K562 (cell line): ENCODE data around the gene C9orf50. TPM values are rescaled to one million over a fixed set of nuclear protein-coding genes. Genes with fewer than 3 reads are reported as not detected.

Experiments used
- ATAC-seq: fragments of 200-7000 bp; cut with Tn5 transposase; 3 replicates; pipeline ENCODE4 v1.9.1; 2020; ENCODE audit warnings: moderate library complexity
- BruUV-seq: library from RNA; stranded (reverse); fragments of 400-500 nt; replicated peaks from 2 replicates; lab custom pipeline; 2021; lab: Mats Ljungman, UMichigan
- CTCF ChIA-PET: fragments of 300-600 bp; formaldehyde crosslinking; extraction: SDS; loops from one replicate; lab custom pipeline; 2021; ENCODE audit warnings: low intra/inter-chr PET ratio; lab: Yijun Ruan, JAX
- POLR2A ChIA-PET: fragments of 300-600, 350-650 bp; sonication (Branson Sonifier 250); formaldehyde crosslinking; extraction: SDS; loops from one replicate; lab custom pipeline; 2021; ENCODE audit warnings: antibody characterized with exemption, inconsistent platforms; lab: Yijun Ruan, JAX
- DNase-seq, 4 experiments: peaks; one replicate each; pipeline versions ENCODE4 v3.0.0 to v3.0.0-alpha.2; 2011 to 2018; ENCODE audit warnings: low spot score in 3 of 4, mixed read lengths in 3 of 4; ENCODE audit errors: extremely low read depth in 1 of 4
- FAIRE-seq: peaks from 2 replicates; lab custom pipeline; 2011; peaks lifted over from hg19 to GRCh38; lab: Jason Lieb, UNC
- H2AFZ ChIP-seq: 2 replicates; pipeline ENCODE4 v1.6.0; 2011; ENCODE audit warnings: low read depth, low read length, control low read depth, inconsistent platforms
- H3K27ac ChIP-seq: fragments of 200-600 bp; 3 replicates; pipeline ENCODE4 v1.8.0; 2011; ENCODE audit warnings: low read depth, mild to moderate bottlenecking, control low read depth, inconsistent platforms, low read length, moderate library complexity, mixed read lengths; ENCODE audit errors: extremely low read depth
- H3K27me3 ChIP-seq, 2 experiments: fragments of 300-600 bp in 1 of 2; 2 replicates in 1 of 2; 3 replicates in 1 of 2; pipeline versions ENCODE4 v1.6.0 to v1.8.0; 2011; ENCODE audit warnings: inconsistent platforms in 2 of 2, low read length in 2 of 2, mild to moderate bottlenecking in 1 of 2, mixed read lengths in 1 of 2, moderate library complexity in 1 of 2; ENCODE audit not compliant: control insufficient read depth in 2 of 2, insufficient read depth in 2 of 2
- H3K36me3 ChIP-seq: fragments of 300-600 bp; 3 replicates; pipeline ENCODE4 v1.8.0; 2011; ENCODE audit warnings: mild to moderate bottlenecking, low read length, inconsistent platforms; ENCODE audit not compliant: control insufficient read depth, insufficient read depth
- H3K4me1 ChIP-seq, 2 experiments: fragments of 200-600 bp in 1 of 2; replicated peaks in 1 of 2; 2 replicates in 1 of 2; 3 replicates in 1 of 2; pipeline versions ENCODE4 v1.5.1 to v1.8.0; 2011; ENCODE audit warnings: inconsistent platforms in 2 of 2, low read length in 2 of 2, mild to moderate bottlenecking in 1 of 2, mixed read lengths in 1 of 2, moderate library complexity in 1 of 2; ENCODE audit not compliant: control insufficient read depth in 2 of 2, insufficient read depth in 2 of 2
- H3K4me2 ChIP-seq: 2 replicates; pipeline ENCODE4 v1.6.1; 2011; ENCODE audit warnings: low read length, control low read depth, inconsistent platforms, mixed read lengths; ENCODE audit not compliant: insufficient read depth
- H3K4me3 ChIP-seq: fragments of 200-600 bp; sonication (generic), shearing (Covaris generic); 2 replicates; pipeline ENCODE4 v1.5.1; 2016; ENCODE audit warnings: control low read depth, inconsistent platforms
- H3K79me2 ChIP-seq: fragments of 200-600 bp; 3 replicates; pipeline ENCODE4 v1.8.0; 2011; ENCODE audit warnings: low read length, inconsistent platforms; ENCODE audit not compliant: control insufficient read depth, insufficient read depth
- H3K9ac ChIP-seq, 2 experiments: 2 replicates each; pipeline versions ENCODE4 v1.6.0 to v1.6.1; 2011; ENCODE audit warnings: low read depth in 2 of 2, low read length in 2 of 2, control low read depth in 1 of 2, inconsistent platforms in 1 of 2, mild to moderate bottlenecking in 1 of 2, mixed read lengths in 1 of 2; ENCODE audit not compliant: insufficient read depth in 1 of 2
- H3K9me1 ChIP-seq: one replicate; pipeline ENCODE4 v1.6.0; 2011; ENCODE audit warnings: inconsistent platforms, mild to moderate bottlenecking, low read length, moderate library complexity; ENCODE audit not compliant: control insufficient read depth, insufficient read depth
- H3K9me3 ChIP-seq: replicated peaks from 2 replicates; pipeline ENCODE4 v1.5.1; 2011; ENCODE audit warnings: low read depth, low read length, inconsistent platforms; ENCODE audit not compliant: control insufficient read depth, insufficient read depth
- H4K20me1 ChIP-seq: replicated peaks from 2 replicates; pipeline ENCODE4 v1.6.1; 2011; ENCODE audit warnings: low read length, inconsistent platforms, mixed read lengths; ENCODE audit not compliant: control insufficient read depth, insufficient read depth
- GATA2 ChIP-seq: sonication (generic); formaldehyde crosslinking; IDR thresholded peaks from 2 replicates; pipeline ENCODE4 v1.4.0; 2020; ENCODE audit warnings: mild to moderate bottlenecking, missing genetic modification reagents
- RFX1 ChIP-seq: fragments of 450-650 bp; IDR thresholded peaks from 2 replicates; pipeline ENCODE4 v1.6.1; 2016; ENCODE audit warnings: mild to moderate bottlenecking, moderate library complexity
- WGBS: fragments of 100-300 bp; shearing (Covaris generic); methylation state at CpG from one replicate; pipeline ENCODE4 v1.1.6; 2016; ENCODE audit warnings: low coverage, mixed read lengths; ENCODE audit not compliant: insufficient coverage; ENCODE audit errors: missing lambda C conversion rate; 5-methylcytosine and 5-hydroxymethylcytosine counted together
- in situ Hi-C: fragments of 300-500 bp; cut with MboI; formaldehyde crosslinking; loops from 4 replicates; pipeline ENCODE4 v1.15.0; 2018; ENCODE audit warnings: inconsistent platforms, mixed read lengths
- intact Hi-C: fragments of 100-400 bp; cut with micrococcal nuclease; formaldehyde crosslinking; loops from 2 replicates; pipeline ENCODE4 v1.14.2; 2022
- polyA plus RNA-seq, 8 experiments: library from polyadenylated mRNA; depleted of rRNA in 4 of 8; stranded (reverse) in 5 of 8; unstranded in 3 of 8; fragments of >200 nt; fragmentation: Nextera tagmentation in 2 of 8; fragmentation: Illumina TruSeq in 1 of 8; extraction: Ambion mirVana in 2 of 8; extraction: Trizol in 1 of 8; gene quantifications; 2 replicates each; pipeline versions ENCODE4 v1.2.1 to v1.2.3, GENCODE V29; 2011 to 2014; ENCODE audit warnings: inconsistent platforms in 1 of 8, missing spikeins in 1 of 8
- total RNA-seq, 7 experiments: library from RNA; depleted of rRNA in 6 of 7; stranded (reverse); fragments of >200 nt in 6 of 7; fragmentation: Illumina TruSeq in 2 of 7; extraction: Trizol in 2 of 7; gene quantifications; 2 replicates each; pipeline versions ENCODE4 v1.2.1 to v1.2.3, GENCODE V29; 2011 to 2021; ENCODE audit warnings: low replicate concordance in 1 of 7
- TF ChIP-seq, protein P1 (sequence below): sonication (generic); formaldehyde crosslinking; IDR thresholded peaks from 2 replicates; pipeline ENCODE4 v1.9.0; 2022; ENCODE audit warnings: mild to moderate bottlenecking, missing genetic modification reagents

C9orf50 gene
- total and polyA plus RNA-seq, 9 of the 15 experiments (the other 6 are each of a cell fraction or from before 2014, with no cell fraction given): not detected

- peak overlapping the region; percentile 90 for H3K4me2 ChIP-seq
- POLR2A ChIA-PET: interaction anchor here (1.0 to 1.6 kb wide), 2 partner anchors 13 to 501 kb away, joined by 3 to 4 read pairs; no protein-coding TSS in a partner anchor
Measured at GRCh38 chr9:129640871-129641749, 20.2 kb upstream of the C9orf50 start.

More at GRCh38 chr9:129640871-129641749, 20.2 kb upstream of the C9orf50 start:
- DNase-seq (no peak), ATAC-seq (peak; percentile 10), FAIRE-seq (no peak)
- Histone ChIP-seq H3K36me3 (peaks cover 36% of the 10 kb centered on the region; the same call in 2 of the 3 replicates), H3K9me3 (no peaks in the 10 kb centered on the region), H3K27ac (peak overlapping the region; percentile 74; the same call in 2 of the 3 replicates), H3K9me1 (no peaks in the 10 kb centered on the region), H4K20me1 (peaks cover 12% of the 10 kb centered on the region), H2AFZ (peak overlapping the region; percentile 98), H3K4me3 (peak overlapping the region; percentile 99), H3K27me3 (no peaks in the 10 kb centered on the region), H3K9ac (peak overlapping the region; percentile 82 to 95), H3K4me1 (peaks cover 0 to 37% of the 10 kb centered on the region in 2 experiments; a peak in 3 of 5 replicates), H3K79me2 (peaks cover 16% of the 10 kb centered on the region)
- in situ Hi-C loops: loop anchor here (5.0 kb wide), 1 partner anchor 141 kb away; no protein-coding TSS in a partner anchor
- intact Hi-C loops: loop anchor here (5.0 to 10.0 kb wide), 3 partner anchors 56 to 244 kb away; no protein-coding TSS in a partner anchor
- CTCF ChIA-PET: interaction anchor here (0.6 to 2.6 kb wide), 4 partner anchors 32 to 400 kb away, joined by 3 to 18 read pairs (median 8); no protein-coding TSS in a partner anchor
- WGBS: 18% methylated on average over 43 of the region's 44 CpGs
- no peak for TF ChIP-seq RFX1
- TF ChIP-seq, protein P1, sequence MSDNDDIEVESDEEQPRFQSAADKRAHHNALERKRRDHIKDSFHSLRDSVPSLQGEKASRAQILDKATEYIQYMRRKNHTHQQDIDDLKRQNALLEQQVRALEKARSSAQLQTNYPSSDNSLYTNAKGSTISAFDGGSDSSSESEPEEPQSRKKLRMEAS (CRISPR knock-in tag): peak; percentile 45; the same call in 1 of the 2 replicates
- no peak for TF ChIP-seq GATA2 (CRISPR knock-in tag)
- BruUV-seq: TSS peak; percentile 65
